GM11168 (cell line): Measurements from ENCODE around the gene ENDOV.

Experiments used
- in situ Hi-C: fragments of 300-500 bp; cut with MboI; formaldehyde crosslinking; loops from one replicate; pipeline ENCODE4 v1.12.0; 2022; ENCODE audit warnings: low sequenced_read_pairs; ENCODE audit not compliant: unreplicated experiment

Gene ENDOV

GRCh38 chr17:80428796-80429195 lies 13.8 kb downstream of the ENDOV start:
- in situ Hi-C loops: loop anchor here (10.0 kb wide), 1 partner anchor 146 kb away; no protein-coding TSS in a partner anchor

DNA sequence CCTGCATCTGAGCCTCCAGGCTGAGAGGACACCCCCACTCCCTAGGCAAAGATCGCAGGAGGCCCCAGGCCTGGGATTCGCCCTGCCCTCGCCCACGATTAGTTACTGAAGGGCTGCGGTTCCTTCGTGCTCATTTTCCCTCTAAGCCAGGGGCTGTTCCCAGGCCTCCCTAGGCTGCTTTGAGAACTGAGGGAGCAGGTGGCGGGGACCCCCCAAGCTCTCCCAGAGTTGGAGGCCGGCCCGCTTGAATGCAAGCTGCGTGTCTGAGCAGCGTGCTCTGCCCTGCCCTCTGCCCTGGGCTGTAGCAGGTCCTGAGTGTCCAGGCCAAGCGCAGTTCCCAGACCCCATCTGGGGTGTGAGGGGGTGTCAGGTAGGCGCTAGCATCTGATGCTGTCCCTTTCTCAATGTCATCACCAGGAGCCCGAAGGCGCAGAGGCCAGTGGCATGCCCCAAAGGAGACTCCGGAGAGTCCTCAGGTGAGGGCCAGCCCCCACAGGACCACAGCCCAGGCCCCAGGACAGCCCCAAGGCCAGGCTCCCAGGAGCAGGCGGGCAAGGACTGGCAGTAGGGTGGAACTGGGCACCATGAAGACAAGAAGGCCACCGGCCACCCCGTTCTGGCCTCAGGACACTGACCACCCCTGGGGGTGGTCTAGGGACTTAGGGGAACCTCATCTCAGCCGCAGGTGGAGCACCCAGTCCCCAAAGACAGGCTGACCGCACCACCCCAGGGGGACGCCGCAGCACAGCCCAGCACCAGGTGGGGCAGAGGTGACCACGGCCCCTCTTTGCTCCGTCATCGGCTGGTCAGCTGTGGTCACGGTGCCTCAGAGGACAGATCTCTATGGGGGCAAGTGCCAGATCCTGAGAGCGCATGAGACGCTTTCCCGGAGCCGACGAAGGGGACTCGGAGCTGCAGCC lies 14.6 kb downstream of the ENDOV start:
- in situ Hi-C loops: loop anchor here (10.0 kb wide), 2 partner anchors 145 to 545 kb away; no protein-coding TSS in a partner anchor

- in situ Hi-C loops: loop anchor here (10.0 kb wide), 1 partner anchor 544 kb away; no protein-coding TSS in a partner anchor
These were observed 15.7 kb downstream of the ENDOV start for GRCh38 chr17:80430446-80431245.

GRCh38 chr17:80431246-80432195 lies 16.6 kb downstream of the ENDOV start:
- in situ Hi-C loops: loop anchor here (10.0 kb wide), 1 partner anchor 543 kb away; no protein-coding TSS in a partner anchor

- in situ Hi-C loops: loop anchor here (10.0 kb wide), 1 partner anchor 542 kb away; no protein-coding TSS in a partner anchor
These were observed 17.5 kb downstream of the ENDOV start for GRCh38 chr17:80432350-80432955.

DNA sequence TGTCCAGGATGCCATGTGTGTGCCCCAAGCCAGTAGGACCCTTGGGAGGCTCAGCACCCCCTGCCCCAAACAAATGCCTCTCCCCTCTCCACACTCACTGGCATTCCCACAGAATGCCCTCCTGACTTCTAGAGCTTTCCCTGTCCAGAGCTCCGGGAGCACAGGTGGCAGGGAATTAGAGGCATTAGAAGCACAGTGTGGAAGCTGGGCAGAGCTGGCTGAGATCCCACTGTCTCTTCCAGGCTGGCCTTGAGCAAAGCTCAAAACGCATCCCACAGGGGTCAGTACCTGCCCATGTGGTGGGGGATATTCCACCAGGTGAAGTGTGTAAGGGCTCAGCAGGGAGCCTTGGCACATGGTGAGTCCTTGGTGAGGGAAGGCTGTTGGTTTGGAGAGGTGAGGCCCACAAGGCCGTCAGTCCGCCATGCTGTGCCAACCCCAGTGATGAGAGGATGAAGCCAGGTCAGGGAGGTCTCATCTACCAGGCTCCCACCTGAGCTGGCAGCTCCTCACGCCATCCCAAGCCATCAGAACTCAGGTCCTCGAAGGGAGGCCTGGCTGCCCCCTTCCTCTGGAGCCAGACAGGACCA lies 18.1 kb downstream of the ENDOV start:
- in situ Hi-C loops: loop anchor here (10.0 kb wide), 1 partner anchor 542 kb away; no protein-coding TSS in a partner anchor

- in situ Hi-C loops: loop anchor here (10.0 kb wide), 1 partner anchor 541 kb away; no protein-coding TSS in a partner anchor
These were observed 19.1 kb downstream of the ENDOV start for GRCh38 chr17:80433916-80434666.

DNA sequence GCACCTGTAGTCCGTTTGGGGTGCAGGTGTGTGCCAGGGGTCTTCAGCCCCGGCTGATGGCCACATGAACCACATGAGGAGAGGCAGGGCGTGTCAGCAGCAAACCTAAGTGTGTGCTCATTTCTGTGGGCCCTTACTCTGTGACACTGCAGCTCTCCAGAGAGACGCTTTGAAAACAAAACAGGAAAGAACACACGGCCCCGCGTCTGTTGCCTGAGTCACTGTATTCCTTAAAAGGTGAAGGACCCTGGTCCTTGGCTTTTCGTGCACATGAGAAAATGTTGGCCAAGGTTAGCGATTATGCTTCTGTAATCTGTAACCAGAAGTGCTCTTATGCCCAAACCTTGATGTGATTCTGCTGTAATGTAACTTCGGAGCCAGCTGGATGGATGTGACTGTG lies 22.6 kb downstream of the ENDOV start:
- in situ Hi-C loops: loop anchor here (10.0 kb wide), 1 partner anchor 537 kb away; no protein-coding TSS in a partner anchor

DNA sequence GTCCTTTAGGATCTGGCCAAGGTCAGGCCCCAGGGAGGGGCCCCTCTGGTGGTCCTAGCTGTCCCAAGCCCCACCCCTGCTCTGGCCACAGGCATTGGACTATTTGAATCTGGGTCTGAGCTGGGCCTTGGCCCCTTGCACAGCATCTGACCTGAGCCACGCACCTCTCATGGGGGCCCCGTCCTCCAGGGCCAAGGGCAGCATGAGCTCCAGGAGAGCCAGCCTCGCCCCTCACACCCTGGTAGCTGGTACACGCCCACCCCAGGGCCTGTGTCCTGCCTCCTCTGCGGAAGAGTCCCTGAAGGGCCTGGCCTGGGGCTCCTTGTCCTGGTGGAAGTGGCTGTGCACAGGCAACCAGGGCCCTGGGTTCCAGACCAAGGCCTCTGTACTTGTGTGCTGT lies 23.8 kb downstream of the ENDOV start:
- in situ Hi-C loops: loop anchor here (10.0 kb wide), 1 partner anchor 536 kb away; no protein-coding TSS in a partner anchor

DNA sequence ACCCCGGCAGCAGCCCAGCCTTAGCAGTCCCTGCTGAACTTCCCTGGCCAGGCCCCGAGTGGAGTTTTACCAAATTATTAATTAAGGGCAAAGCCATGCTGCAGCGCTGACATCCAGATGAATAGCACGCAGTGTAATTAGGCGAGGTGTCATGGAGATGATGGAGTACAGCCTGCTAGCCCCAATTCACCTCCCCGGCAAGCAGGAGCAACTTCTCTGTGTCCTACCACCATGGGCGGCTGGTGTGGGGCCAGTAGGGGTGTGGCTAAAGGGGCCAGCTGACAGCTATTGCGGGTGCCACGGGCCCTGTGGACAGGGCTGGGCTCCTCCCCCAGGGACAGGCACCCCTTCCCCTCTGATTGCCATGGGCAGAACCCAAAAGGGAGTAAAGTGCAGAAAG lies 24.5 kb downstream of the ENDOV start:
- in situ Hi-C loops: loop anchor here (10.0 kb wide), 1 partner anchor 535 kb away; no protein-coding TSS in a partner anchor

DNA sequence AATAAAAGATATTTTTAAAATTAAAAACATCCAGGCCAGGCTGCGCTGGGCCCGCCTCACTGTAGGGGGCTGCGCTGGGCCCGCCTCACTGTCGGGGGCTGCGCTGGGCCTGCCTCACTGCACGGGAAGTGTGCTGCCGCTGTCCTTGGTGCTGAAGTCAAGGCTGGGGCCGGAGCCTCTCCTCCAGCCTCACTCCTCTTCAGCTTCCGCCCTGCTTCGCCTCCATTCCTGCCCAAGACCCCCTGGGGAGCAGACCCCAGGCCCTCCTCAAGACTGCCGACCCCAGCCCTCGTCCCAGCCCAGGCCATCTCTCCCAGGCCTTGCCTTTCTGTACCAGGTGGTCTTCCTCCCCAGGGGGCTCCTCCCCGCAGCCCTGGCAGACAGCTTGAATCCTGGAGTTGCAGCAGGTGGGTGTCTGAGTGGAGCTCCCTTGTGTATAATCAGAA lies 26.2 kb downstream of the ENDOV start:
- in situ Hi-C loops: no loop called here

DNA sequence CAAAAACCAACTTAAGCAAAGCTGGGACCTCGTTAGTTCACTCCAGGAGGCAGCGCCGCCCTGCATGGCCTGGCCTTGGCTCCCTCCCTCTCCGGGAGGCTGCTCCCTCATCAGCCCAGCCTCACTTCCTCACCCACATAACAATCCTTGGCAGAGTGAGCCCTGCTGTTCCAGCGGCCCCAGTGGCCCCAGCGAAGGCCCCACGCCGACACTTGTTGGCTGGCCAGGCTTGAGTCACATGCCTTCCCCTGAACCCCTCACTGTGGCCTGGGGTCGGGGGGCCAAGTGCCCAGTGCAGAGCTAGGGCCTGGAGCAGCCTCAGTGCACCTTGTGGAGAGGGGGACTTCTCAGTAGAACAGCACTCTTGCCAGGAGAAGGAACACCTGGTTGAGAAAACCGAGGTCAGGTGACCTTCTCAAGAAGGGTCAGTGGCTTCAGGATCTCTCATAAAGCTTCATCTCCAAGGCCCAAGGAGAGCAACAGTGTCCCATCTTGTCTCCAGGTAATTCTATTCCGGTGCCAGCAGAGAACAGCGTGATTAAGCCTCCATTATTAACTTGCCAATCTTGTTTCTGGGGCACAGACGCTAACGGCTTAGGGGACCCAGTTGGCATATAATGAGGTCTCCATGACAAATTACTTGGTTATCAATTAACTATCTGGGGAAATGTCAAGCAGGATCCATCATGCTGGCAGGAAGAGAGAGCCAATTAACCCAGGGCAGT lies 26.8 kb downstream of the ENDOV start:
- in situ Hi-C loops: no loop called here

GRCh38 chr17:80442323-80442659 lies 27.3 kb downstream of the ENDOV start:
- in situ Hi-C loops: no loop called here

DNA sequence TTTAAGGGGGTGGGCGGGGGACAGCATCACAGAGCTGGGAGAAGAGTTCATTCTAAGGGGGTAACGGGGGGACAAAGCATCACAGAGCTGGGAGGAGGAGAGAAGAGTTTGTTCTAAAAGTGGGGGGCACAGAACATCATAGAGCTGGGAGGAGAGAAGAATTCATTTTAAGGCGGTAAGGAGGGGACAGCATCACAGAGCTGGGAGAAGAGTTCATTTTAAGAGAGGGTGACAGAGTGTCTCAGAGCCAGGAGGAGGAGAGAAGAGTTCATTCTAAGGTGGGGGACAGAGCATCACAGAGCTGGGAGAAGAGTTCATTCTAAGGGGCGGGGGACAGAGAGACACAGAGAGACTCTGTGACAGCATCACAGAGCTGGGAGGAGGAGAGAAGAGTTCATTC lies 27.8 kb downstream of the ENDOV start:
- in situ Hi-C loops: no loop called here

DNA sequence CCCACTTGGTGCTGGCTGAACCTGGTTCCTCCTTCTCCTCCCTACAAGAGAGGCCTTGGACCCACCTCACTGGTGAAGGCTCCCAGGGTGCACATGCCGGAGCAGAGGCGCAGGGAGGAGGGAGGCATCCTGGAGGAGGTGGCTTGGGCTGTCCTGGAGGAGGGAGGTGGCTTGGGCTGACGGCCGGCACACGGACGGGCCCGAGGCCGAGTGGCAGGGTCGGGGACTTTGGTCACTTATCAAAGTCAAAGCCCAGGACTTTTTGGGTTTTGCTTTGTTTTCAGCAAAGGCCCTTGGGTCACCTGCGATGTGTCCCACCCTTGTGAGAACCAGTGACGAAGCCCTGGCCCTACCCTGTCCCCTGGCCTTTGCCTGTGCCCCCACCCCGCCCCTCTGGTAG lies 28.5 kb downstream of the ENDOV start:
- in situ Hi-C loops: no loop called here

DNA sequence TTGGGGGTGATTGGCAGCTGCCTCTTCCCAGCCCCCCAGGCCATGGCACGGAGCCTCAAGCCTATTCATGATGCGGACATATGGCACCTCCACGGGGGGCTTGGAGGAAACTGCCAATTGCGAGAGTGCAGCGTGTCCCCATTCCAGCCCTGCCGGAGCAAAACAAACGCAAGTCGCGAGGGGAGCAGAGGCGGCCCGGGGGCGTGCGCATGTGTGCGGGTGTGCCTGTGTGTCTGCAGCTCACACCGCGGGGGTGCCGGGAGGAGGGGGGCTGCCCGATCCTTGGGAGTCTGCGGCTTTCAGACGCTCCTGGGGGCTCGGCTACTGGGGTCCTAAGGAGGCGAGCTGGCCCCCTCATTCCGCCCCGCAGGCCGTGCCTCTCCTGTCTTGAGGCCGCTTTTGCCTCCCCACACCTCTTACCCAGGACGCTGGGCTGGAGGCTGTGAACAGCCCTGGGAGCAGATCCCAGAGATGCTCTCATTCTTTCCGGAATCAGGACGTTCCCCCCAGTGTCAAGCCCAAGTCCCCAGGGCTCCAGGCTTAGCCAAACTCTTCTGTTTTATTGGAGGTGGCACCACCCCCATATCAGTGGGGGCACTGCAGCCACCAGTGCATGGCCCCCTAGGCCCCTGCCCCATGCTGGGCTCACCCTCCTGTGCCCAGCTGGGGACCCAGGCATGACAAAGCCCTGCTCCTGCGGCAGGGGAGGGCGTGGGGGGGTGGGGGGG lies 29.1 kb downstream of the ENDOV start:
- in situ Hi-C loops: no loop called here

- in situ Hi-C loops: no loop called here
These were observed 29.6 kb downstream of the ENDOV start for GRCh38 chr17:80444644-80444979.
